LNCAP (cell line): Measurements from ENCODE around the gene ABCA7.

Experiments
- CTCF ChIP-seq: fragments of 450-650 bp; IDR thresholded peaks from 2 replicates; pipeline ENCODE4 v1.5.1; 2017; ENCODE audit warnings: mild to moderate bottlenecking

ABCA7 gene

DNA sequence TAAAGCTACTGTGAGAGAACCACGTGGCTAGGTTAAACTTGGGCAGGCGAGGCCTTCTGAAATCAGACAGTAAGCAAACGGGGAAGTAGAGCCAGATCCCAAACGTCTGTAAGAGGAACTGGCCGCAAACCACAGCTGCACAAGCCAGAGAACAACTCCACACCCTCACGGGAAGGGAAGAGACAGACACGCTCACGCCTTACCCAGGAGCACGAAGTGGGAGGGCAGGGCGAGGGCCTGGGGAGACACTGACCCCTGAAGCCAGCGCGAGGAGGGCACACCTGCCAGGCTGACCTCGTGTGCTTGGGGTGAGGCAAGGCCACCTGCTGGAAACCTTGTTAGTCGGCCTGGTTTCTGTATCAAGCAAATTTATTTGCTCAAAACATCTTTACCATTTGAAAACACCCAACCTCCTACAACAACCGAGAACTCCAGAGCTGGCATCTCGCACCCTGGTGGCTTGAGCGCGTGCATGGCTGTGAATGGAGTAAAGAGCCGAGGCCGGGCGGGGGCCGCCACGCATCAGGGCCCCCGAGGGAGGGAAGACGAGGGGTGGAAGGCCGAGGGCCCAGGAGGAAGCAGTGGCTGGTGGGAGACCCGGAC is 48.0 kb downstream of the ABCA7 start:
- no peak for TF ChIP-seq CTCF

- no peak for TF ChIP-seq CTCF
Observed at GRCh38 chr19:1088416-1089010, 48.6 kb downstream of the ABCA7 start.

GRCh38 chr19:1089126-1089771 is 49.3 kb downstream of the ABCA7 start:
- no peak for TF ChIP-seq CTCF

- TF ChIP-seq CTCF = no peak
Observed at GRCh38 chr19:1089891-1090290, 50.0 kb downstream of the ABCA7 start.

- TF ChIP-seq CTCF = no peak
Observed at GRCh38 chr19:1090731-1091543, 51.0 kb downstream of the ABCA7 start.

GRCh38 chr19:1091544-1092175 is 51.8 kb downstream of the ABCA7 start:
- TF ChIP-seq CTCF = no peak

- no peak for TF ChIP-seq CTCF
Observed at GRCh38 chr19:1093330-1093729, 53.4 kb downstream of the ABCA7 start.
